ENCODE measurements around the gene SPRR3.

DNA sequence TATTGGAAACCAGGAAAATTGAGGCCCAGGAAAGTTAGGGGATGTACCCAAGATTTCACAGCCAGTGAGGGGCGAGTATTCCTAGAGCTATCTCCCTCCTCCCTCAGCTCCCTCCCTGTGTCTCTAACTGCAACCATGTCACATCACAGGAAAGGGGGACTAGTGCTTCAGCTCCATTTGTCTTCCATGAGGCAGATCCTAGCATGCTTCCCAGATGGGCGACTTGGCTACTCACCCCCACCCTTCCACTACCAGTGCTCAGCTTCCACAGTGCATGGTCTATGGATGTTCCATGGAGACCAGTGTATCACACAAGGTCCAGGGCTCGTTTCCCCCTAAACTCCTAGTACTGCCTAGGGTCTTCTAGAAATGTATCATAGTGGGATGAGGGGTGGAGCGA, 35.7 kb upstream of the SPRR3 start:
- TF ChIP-seq, protein P1, sequence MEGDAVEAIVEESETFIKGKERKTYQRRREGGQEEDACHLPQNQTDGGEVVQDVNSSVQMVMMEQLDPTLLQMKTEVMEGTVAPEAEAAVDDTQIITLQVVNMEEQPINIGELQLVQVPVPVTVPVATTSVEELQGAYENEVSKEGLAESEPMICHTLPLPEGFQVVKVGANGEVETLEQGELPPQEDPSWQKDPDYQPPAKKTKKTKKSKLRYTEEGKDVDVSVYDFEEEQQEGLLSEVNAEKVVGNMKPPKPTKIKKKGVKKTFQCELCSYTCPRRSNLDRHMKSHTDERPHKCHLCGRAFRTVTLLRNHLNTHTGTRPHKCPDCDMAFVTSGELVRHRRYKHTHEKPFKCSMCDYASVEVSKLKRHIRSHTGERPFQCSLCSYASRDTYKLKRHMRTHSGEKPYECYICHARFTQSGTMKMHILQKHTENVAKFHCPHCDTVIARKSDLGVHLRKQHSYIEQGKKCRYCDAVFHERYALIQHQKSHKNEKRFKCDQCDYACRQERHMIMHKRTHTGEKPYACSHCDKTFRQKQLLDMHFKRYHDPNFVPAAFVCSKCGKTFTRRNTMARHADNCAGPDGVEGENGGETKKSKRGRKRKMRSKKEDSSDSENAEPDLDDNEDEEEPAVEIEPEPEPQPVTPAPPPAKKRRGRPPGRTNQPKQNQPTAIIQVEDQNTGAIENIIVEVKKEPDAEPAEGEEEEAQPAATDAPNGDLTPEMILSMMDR (IDR thresholded peaks at IDR 0.05), result no peak
- no peak for TF ChIP-seq POLR2A (IDR thresholded peaks at IDR 0.05)

Measured in esophagus squamous epithelium (tissue), 4 donors.